BJ (cell line): Measurements from ENCODE around the gene VKORC1. TPM values are rescaled to one million over a fixed set of nuclear protein-coding genes. Genes with fewer than 3 reads are reported as not detected.

Experiments used
- CTCF ChIA-PET: fragments of 350-600 bp; formaldehyde crosslinking; extraction: SDS; loops from one replicate; lab custom pipeline; 2021; ENCODE audit warnings: antibody characterized with exemption, inconsistent platforms; lab: Yijun Ruan, JAX
- POLR2A ChIA-PET: fragments of 300-600 bp; sonication (Branson Sonifier 250); formaldehyde crosslinking; extraction: SDS; loops from one replicate; lab custom pipeline; 2021; ENCODE audit warnings: antibody characterized with exemption; lab: Charles Lee
- DNase-seq: peaks from one replicate; pipeline ENCODE4 v3.0.0-alpha.2; 2011; ENCODE audit warnings: low read depth
- H3K27me3 ChIP-seq: 2 replicates; pipeline ENCODE4 v1.6.0; 2011; ENCODE audit warnings: low read length; ENCODE audit not compliant: control insufficient read depth, insufficient read depth
- H3K36me3 ChIP-seq: 2 replicates; pipeline ENCODE4 v1.5.1; 2011; ENCODE audit warnings: low read length; ENCODE audit not compliant: control insufficient read depth, insufficient read depth
- H3K4me3 ChIP-seq: 2 replicates; pipeline ENCODE4 v1.5.1; 2011; ENCODE audit warnings: low read depth, mild to moderate bottlenecking, control low read depth, low read length
- CTCF ChIP-seq: IDR thresholded peaks from 2 replicates; pipeline ENCODE4 v1.5.1; 2011; ENCODE audit warnings: low read depth, mild to moderate bottlenecking, control low read depth, inconsistent platforms, low read length, moderate library complexity; ENCODE audit not compliant: insufficient read depth
- polyA plus RNA-seq: library from polyadenylated mRNA; depleted of rRNA; stranded (reverse); fragments of >200 nt; gene quantifications from 2 replicates; pipeline ENCODE4 v1.2.3, GENCODE V29; 2011

The VKORC1 gene
- polyA plus RNA-seq, 1 experiment, result 515 TPM

- Histone ChIP-seq H3K27me3 (no peaks in the 10 kb centered on the region), H3K4me3 (peak overlapping the region; percentile 77), H3K36me3 (peaks cover 13% of the 10 kb centered on the region)
- no peak for TF ChIP-seq CTCF
- ChIA-PET POLR2A (interaction anchor here (0.6 to 1.6 kb wide), 3 partner anchors 24 to 342 kb away, joined by 3 to 19 read pairs (median 8); no protein-coding TSS in a partner anchor), CTCF (interaction anchor here (1.1 to 2.6 kb wide), 3 partner anchors 23 to 165 kb away, joined by 3 to 13 read pairs (median 7); no protein-coding TSS in a partner anchor)
- peak; percentile 50 for DNase-seq
These were observed 23.9 kb upstream of the VKORC1 start for GRCh38 chr16:31118223-31119155.

GRCh38 chr16:31117384-31118222, 23.0 kb upstream of the VKORC1 start, which contains the start of gene KAT8:
Gene KAT8, plus strand, starts transcription at chr16:31117664. Its CDS starts 18 bp downstream, at chr16:31117682.
- no peak for TF ChIP-seq CTCF
- Histone ChIP-seq H3K27me3 (no peaks in the 10 kb centered on the region), H3K4me3 (peak within 1 kb of the TSS; percentile 77), H3K36me3 (peaks cover 15% of the 10 kb centered on the region)
- peak; percentile 83 for DNase-seq
- ChIA-PET POLR2A (interaction anchor here (0.6 to 1.6 kb wide), 7 partner anchors 10 to 343 kb away, joined by 3 to 19 read pairs (median 4); no protein-coding TSS in a partner anchor), CTCF (interaction anchor here (0.6 to 2.6 kb wide), 7 partner anchors 10 to 306 kb away, joined by 3 to 13 read pairs (median 3); no protein-coding TSS in a partner anchor)

- TF ChIP-seq CTCF, result no peak
- H3K4me3 ChIP-seq, result no peak overlapping the region
- peaks cover 28% of the 10 kb centered on the region for H3K36me3 ChIP-seq
- DNase-seq, result no peak
- no peaks in the 10 kb centered on the region for H3K27me3 ChIP-seq
- ChIA-PET POLR2A (no interaction called here), CTCF (interaction anchor here (1.8 kb wide), 1 partner anchor 28 kb away, joined by 5 read pairs; no protein-coding TSS in a partner anchor)
These were observed 19.9 kb upstream of the VKORC1 start for GRCh38 chr16:31114468-31114867.

GRCh38 chr16:31113121-31114120, 18.8 kb upstream of the VKORC1 start:
- ChIA-PET POLR2A (no interaction called here), CTCF (interaction anchor here (1.2 to 1.8 kb wide), 2 partner anchors 29 to 136 kb away, joined by 3 to 5 read pairs; no protein-coding TSS in a partner anchor)
- TF ChIP-seq CTCF, result no peak
- Histone ChIP-seq H3K4me3 (no peak overlapping the region), H3K36me3 (peaks cover 28% of the 10 kb centered on the region), H3K27me3 (no peaks in the 10 kb centered on the region)
- no peak for DNase-seq
